GM23338 (cell line): Measurements from ENCODE around the gene KIRREL3. TPM values are rescaled to one million over a fixed set of nuclear protein-coding genes. Genes with fewer than 3 reads are reported as not detected.

Experiments used
- ATAC-seq: fragments of 200-7000 bp; cut with Tn5 transposase; 3 replicates; pipeline ENCODE4 v1.9.1; 2020
- DNase-seq: peaks from one replicate; pipeline ENCODE4 v3.0.0-alpha.2; 2015; ENCODE audit warnings: low spot score
- H2AFZ ChIP-seq: fragments of 200-600 bp; sonication (generic); 2 replicates; pipeline ENCODE4 v1.8.0; 2016; ENCODE audit warnings: antibody characterized with exemption, mild to moderate bottlenecking, moderate library complexity
- H3F3A ChIP-seq: fragments of 200-600 bp; sonication (generic); replicated peaks from 2 replicates; pipeline ENCODE4 v1.8.0; 2017; ENCODE audit warnings: antibody characterized with exemption, mixed run types, low read depth
- H3K27ac ChIP-seq: fragments of 200-600 bp; sonication (generic); 2 replicates; pipeline ENCODE4 v1.6.1; 2016; ENCODE audit warnings: low read depth
- H3K27me3 ChIP-seq: fragments of 200-600 bp; sonication (generic); 2 replicates; pipeline ENCODE4 v1.8.0; 2016; ENCODE audit warnings: mild to moderate bottlenecking, mixed run types, moderate library complexity; ENCODE audit not compliant: insufficient read depth
- H3K36me3 ChIP-seq: fragments of 200-600 bp; sonication (generic); 2 replicates; pipeline ENCODE4 v1.8.0; 2016; ENCODE audit warnings: mild to moderate bottlenecking; ENCODE audit not compliant: insufficient read depth
- H3K4me1 ChIP-seq: fragments of 200-600 bp; sonication (generic); 2 replicates; pipeline ENCODE4 v1.8.0; 2016; ENCODE audit warnings: mild to moderate bottlenecking, moderate library complexity; ENCODE audit not compliant: insufficient read depth
- H3K4me2 ChIP-seq: fragments of 200-600 bp; sonication (generic); 2 replicates; pipeline ENCODE4 v1.7.1; 2017; ENCODE audit warnings: mixed run types
- H3K4me3 ChIP-seq: fragments of 200-600 bp; sonication (generic); 2 replicates; pipeline ENCODE4 v1.6.1; 2016; ENCODE audit warnings: mixed run types
- H3K79me2 ChIP-seq: fragments of 200-600 bp; sonication (generic); replicated peaks from 2 replicates; pipeline ENCODE4 v1.8.0; 2017; ENCODE audit warnings: mild to moderate bottlenecking; ENCODE audit not compliant: insufficient read depth
- H3K9me2 ChIP-seq: fragments of 200-600 bp; sonication (generic); 2 replicates; pipeline ENCODE4 v1.8.0; 2017; ENCODE audit not compliant: insufficient read depth
- H4K20me1 ChIP-seq: fragments of 200-600 bp; sonication (generic); replicated peaks from 2 replicates; pipeline ENCODE4 v1.8.0; 2017; ENCODE audit warnings: mild to moderate bottlenecking; ENCODE audit not compliant: insufficient read depth
- H3K27ac Mint-ChIP-seq: 2 replicates; pipeline ENCODE4 v1.8.0; 2020; ENCODE audit warnings: inconsistent platforms, mild to moderate bottlenecking, moderate library complexity, mixed read lengths
- H3K27me3 Mint-ChIP-seq: 3 replicates; pipeline ENCODE4 v1.8.0; 2022; ENCODE audit warnings: low read depth, mild to moderate bottlenecking, moderate library complexity, mixed read lengths, inconsistent platforms; ENCODE audit not compliant: insufficient read depth, poor library complexity
- H3K36me3 Mint-ChIP-seq: 3 replicates; pipeline ENCODE4 v1.8.0; 2021; ENCODE audit warnings: low read depth, mild to moderate bottlenecking, inconsistent platforms, moderate library complexity, mixed read lengths
- H3K4me1 Mint-ChIP-seq: 3 replicates; pipeline ENCODE4 v1.8.0; 2020; ENCODE audit warnings: mild to moderate bottlenecking, inconsistent platforms, mixed read lengths
- H3K4me3 Mint-ChIP-seq: 3 replicates; pipeline ENCODE4 v1.8.0; 2021; ENCODE audit warnings: moderate library complexity, mild to moderate bottlenecking, inconsistent platforms, mixed read lengths
- H3K9me3 Mint-ChIP-seq: 3 replicates; pipeline ENCODE4 v1.8.0; 2020; ENCODE audit warnings: moderate library complexity, mild to moderate bottlenecking, inconsistent platforms, mixed read lengths
- CREB1 ChIP-seq: fragments of 250-450 bp; sonication (Bioruptor Pico); IDR thresholded peaks from 2 replicates; pipeline ENCODE4 v1.5.0; 2020; ENCODE audit warnings: low read depth, mild to moderate bottlenecking, moderate library complexity
- JUNB ChIP-seq: IDR thresholded peaks from one replicate; pipeline ENCODE4 v1.6.1; 2016; ENCODE audit warnings: antibody characterized with exemption; ENCODE audit not compliant: unreplicated experiment
- NANOG ChIP-seq: IDR thresholded peaks from 2 replicates; pipeline ENCODE4 v1.6.1; 2016; ENCODE audit warnings: antibody characterized with exemption, borderline replicate concordance
- STAT1 ChIP-seq: IDR thresholded peaks from one replicate; pipeline ENCODE4 v1.6.1; 2016; ENCODE audit warnings: antibody characterized with exemption; ENCODE audit not compliant: unreplicated experiment
- ZNF331 ChIP-seq: fragments of 250-450 bp; sonication (Bioruptor Pico); IDR thresholded peaks from 2 replicates; pipeline ENCODE4 v1.5.0; 2020; ENCODE audit warnings: low read depth, mild to moderate bottlenecking, moderate library complexity
- polyA plus RNA-seq: library from polyadenylated mRNA; unstranded; fragments of >200 nt; fragmentation: Nextera tagmentation; extraction: Ambion mirVana; gene quantifications from 2 replicates; pipeline ENCODE4 v1.2.1, GENCODE V29; 2016
- total RNA-seq: library from RNA; depleted of rRNA; stranded (reverse); fragments of >200 nt; shearing (Covaris generic); gene quantifications from 2 replicates; pipeline ENCODE4 v1.2.3, GENCODE V29; 2014
- TF ChIP-seq, protein P1 (sequence below), 2 experiments: fragments of 200-600 bp in 1 of 2; sonication (generic) in 1 of 2; conservative IDR thresholded peaks; 2 replicates each; pipeline versions ENCODE4 v1.5.1 to v1.6.1; 2016 to 2017; ENCODE audit warnings: antibody characterized with exemption in 2 of 2, low read depth in 2 of 2, mild to moderate bottlenecking in 2 of 2, moderate library complexity in 1 of 2
- TF ChIP-seq, protein P2 (sequence below): IDR thresholded peaks from one replicate; pipeline ENCODE4 v1.6.1; 2018; ENCODE audit warnings: antibody characterized with exemption; ENCODE audit not compliant: unreplicated experiment
- TF ChIP-seq, protein P3 (sequence below): fragments of 250-450 bp; sonication (Bioruptor Pico); IDR thresholded peaks from 2 replicates; pipeline ENCODE4 v1.5.0; 2020; ENCODE audit warnings: mild to moderate bottlenecking, moderate library complexity

Gene KIRREL3
- total and polyA plus RNA-seq, 2 experiments from 2014 or later: 0.13 to 1.5 TPM

DNA sequence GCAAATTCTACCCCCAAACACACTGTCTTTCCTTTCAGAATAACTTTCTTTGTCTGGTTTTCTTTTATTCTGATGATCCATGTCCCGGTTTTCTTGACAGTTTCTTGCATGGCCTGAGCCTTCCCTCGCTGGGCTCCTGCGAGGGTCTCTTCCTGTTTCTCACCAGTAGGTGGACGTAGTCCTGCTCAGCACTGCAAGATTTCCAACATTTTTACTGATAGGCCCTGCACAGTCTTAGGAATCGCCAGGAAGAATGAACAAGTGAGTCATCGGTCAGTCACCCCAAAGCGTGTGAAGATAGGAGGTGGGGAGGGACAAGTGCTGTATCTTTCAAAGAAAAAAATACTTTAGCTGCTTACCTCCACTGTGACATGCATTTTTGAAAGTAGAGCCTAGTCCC, 16.9 kb upstream of the KIRREL3 start:
- DNase-seq: peak; percentile 63
- Mint-ChIP-seq H3K27ac (no peak overlapping the region), H3K27me3 (peaks cover 3% of the 10 kb centered on the region), H3K4me3 (no peak overlapping the region), H3K36me3 (no peaks in the 10 kb centered on the region), H3K4me1 (peaks cover 12% of the 10 kb centered on the region), H3K9me3 (no peaks in the 10 kb centered on the region)
- Histone ChIP-seq H3K4me3 (no peak overlapping the region), H3K79me2 (no peaks in the 10 kb centered on the region), H3K4me1 (no peaks in the 10 kb centered on the region; the same call in 1 of the 2 replicates), H3F3A (no peaks in the 10 kb centered on the region), H3K27me3 (no peaks in the 10 kb centered on the region), H2AFZ (no peak overlapping the region), H3K36me3 (no peaks in the 10 kb centered on the region), H4K20me1 (no peaks in the 10 kb centered on the region), H3K9me2 (0 out of 2 replicates have a peak, but pooled peaks cover 3% of the 10 kb centered on the region), H3K27ac (no peak overlapping the region), H3K4me2 (no peak overlapping the region)
- peak; percentile 98 for ATAC-seq
- TF ChIP-seq, protein P1, sequence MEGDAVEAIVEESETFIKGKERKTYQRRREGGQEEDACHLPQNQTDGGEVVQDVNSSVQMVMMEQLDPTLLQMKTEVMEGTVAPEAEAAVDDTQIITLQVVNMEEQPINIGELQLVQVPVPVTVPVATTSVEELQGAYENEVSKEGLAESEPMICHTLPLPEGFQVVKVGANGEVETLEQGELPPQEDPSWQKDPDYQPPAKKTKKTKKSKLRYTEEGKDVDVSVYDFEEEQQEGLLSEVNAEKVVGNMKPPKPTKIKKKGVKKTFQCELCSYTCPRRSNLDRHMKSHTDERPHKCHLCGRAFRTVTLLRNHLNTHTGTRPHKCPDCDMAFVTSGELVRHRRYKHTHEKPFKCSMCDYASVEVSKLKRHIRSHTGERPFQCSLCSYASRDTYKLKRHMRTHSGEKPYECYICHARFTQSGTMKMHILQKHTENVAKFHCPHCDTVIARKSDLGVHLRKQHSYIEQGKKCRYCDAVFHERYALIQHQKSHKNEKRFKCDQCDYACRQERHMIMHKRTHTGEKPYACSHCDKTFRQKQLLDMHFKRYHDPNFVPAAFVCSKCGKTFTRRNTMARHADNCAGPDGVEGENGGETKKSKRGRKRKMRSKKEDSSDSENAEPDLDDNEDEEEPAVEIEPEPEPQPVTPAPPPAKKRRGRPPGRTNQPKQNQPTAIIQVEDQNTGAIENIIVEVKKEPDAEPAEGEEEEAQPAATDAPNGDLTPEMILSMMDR (conservative IDR thresholded peaks at IDR 0.05; ENCODE audit: low read depth in 2 of 2): peak; percentile 61 to 73
- TF ChIP-seq NANOG (no peak), CREB1 (CRISPR knock-in tag) (no peak), STAT1 (no peak), ZNF331 (CRISPR knock-in tag) (no peak), JUNB (no peak)
- TF ChIP-seq, protein P2, sequence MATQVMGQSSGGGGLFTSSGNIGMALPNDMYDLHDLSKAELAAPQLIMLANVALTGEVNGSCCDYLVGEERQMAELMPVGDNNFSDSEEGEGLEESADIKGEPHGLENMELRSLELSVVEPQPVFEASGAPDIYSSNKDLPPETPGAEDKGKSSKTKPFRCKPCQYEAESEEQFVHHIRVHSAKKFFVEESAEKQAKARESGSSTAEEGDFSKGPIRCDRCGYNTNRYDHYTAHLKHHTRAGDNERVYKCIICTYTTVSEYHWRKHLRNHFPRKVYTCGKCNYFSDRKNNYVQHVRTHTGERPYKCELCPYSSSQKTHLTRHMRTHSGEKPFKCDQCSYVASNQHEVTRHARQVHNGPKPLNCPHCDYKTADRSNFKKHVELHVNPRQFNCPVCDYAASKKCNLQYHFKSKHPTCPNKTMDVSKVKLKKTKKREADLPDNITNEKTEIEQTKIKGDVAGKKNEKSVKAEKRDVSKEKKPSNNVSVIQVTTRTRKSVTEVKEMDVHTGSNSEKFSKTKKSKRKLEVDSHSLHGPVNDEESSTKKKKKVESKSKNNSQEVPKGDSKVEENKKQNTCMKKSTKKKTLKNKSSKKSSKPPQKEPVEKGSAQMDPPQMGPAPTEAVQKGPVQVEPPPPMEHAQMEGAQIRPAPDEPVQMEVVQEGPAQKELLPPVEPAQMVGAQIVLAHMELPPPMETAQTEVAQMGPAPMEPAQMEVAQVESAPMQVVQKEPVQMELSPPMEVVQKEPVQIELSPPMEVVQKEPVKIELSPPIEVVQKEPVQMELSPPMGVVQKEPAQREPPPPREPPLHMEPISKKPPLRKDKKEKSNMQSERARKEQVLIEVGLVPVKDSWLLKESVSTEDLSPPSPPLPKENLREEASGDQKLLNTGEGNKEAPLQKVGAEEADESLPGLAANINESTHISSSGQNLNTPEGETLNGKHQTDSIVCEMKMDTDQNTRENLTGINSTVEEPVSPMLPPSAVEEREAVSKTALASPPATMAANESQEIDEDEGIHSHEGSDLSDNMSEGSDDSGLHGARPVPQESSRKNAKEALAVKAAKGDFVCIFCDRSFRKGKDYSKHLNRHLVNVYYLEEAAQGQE: no peak
- TF ChIP-seq, protein P3, sequence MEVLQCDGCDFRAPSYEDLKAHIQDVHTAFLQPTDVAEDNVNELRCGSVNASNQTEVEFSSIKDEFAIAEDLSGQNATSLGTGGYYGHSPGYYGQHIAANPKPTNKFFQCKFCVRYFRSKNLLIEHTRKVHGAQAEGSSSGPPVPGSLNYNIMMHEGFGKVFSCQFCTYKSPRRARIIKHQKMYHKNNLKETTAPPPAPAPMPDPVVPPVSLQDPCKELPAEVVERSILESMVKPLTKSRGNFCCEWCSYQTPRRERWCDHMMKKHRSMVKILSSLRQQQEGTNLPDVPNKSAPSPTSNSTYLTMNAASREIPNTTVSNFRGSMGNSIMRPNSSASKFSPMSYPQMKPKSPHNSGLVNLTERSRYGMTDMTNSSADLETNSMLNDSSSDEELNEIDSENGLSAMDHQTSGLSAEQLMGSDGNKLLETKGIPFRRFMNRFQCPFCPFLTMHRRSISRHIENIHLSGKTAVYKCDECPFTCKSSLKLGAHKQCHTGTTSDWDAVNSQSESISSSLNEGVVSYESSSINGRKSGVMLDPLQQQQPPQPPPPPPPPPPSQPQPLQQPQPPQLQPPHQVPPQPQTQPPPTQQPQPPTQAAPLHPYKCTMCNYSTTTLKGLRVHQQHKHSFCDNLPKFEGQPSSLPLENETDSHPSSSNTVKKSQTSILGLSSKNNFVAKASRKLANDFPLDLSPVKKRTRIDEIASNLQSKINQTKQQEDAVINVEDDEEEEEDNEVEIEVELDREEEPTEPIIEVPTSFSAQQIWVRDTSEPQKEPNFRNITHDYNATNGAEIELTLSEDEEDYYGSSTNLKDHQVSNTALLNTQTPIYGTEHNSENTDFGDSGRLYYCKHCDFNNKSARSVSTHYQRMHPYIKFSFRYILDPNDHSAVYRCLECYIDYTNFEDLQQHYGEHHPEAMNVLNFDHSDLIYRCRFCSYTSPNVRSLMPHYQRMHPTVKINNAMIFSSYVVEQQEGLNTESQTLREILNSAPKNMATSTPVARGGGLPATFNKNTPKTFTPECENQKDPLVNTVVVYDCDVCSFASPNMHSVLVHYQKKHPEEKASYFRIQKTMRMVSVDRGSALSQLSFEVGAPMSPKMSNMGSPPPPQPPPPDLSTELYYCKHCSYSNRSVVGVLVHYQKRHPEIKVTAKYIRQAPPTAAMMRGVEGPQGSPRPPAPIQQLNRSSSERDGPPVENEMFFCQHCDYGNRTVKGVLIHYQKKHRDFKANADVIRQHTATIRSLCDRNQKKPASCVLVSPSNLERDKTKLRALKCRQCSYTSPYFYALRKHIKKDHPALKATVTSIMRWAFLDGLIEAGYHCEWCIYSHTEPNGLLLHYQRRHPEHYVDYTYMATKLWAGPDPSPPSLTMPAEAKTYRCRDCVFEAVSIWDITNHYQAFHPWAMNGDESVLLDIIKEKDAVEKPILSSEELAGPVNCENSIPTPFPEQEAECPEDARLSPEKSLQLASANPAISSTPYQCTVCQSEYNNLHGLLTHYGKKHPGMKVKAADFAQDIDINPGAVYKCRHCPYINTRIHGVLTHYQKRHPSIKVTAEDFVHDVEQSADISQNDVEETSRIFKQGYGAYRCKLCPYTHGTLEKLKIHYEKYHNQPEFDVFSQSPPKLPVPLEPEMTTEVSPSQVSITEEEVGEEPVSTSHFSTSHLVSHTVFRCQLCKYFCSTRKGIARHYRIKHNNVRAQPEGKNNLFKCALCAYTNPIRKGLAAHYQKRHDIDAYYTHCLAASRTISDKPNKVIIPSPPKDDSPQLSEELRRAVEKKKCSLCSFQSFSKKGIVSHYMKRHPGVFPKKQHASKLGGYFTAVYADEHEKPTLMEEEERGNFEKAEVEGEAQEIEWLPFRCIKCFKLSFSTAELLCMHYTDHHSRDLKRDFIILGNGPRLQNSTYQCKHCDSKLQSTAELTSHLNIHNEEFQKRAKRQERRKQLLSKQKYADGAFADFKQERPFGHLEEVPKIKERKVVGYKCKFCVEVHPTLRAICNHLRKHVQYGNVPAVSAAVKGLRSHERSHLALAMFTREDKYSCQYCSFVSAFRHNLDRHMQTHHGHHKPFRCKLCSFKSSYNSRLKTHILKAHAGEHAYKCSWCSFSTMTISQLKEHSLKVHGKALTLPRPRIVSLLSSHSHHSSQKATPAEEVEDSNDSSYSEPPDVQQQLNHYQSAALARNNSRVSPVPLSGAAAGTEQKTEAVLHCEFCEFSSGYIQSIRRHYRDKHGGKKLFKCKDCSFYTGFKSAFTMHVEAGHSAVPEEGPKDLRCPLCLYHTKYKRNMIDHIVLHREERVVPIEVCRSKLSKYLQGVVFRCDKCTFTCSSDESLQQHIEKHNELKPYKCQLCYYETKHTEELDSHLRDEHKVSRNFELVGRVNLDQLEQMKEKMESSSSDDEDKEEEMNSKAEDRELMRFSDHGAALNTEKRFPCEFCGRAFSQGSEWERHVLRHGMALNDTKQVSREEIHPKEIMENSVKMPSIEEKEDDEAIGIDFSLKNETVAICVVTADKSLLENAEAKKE (CRISPR knock-in tag): no peak
